Smooth muscle cell (in vitro differentiated cells): ENCODE data around the gene ADD3. TPM values are rescaled to one million over a fixed set of nuclear protein-coding genes. Genes with fewer than 3 reads are reported as not detected.
A peak's percentile ranks its signal among the peaks of the same experiment; 100 is the strongest.

Experiments
- DNase-seq: peaks from one replicate; lab custom pipeline; 2025; ENCODE audit not compliant: unreplicated experiment; lab: John Stamatoyannopoulos, UW
- H2AFZ ChIP-seq: fragments of 200-600 bp; sonication (generic); 2 replicates; pipeline ENCODE4 v1.6.0; 2016; ENCODE audit warnings: antibody characterized with exemption, low read depth, mild to moderate bottlenecking
- H3F3A ChIP-seq: fragments of 200-600 bp; sonication (generic); 2 replicates; pipeline ENCODE4 v1.6.0; 2017; ENCODE audit warnings: antibody characterized with exemption, low read depth
- H3K27ac ChIP-seq: fragments of 200-600 bp; sonication (generic); 2 replicates; pipeline ENCODE4 v1.5.1; 2016; ENCODE audit warnings: low read depth, mild to moderate bottlenecking
- H3K27me3 ChIP-seq: fragments of 200-600 bp; sonication (generic); 2 replicates; pipeline ENCODE4 v1.6.1; 2016; ENCODE audit warnings: low read depth, mild to moderate bottlenecking
- H3K36me3 ChIP-seq: fragments of 200-600 bp; sonication (generic); 2 replicates; pipeline ENCODE4 v1.5.1; 2016; ENCODE audit warnings: low read depth
- H3K4me1 ChIP-seq: fragments of 200-600 bp; sonication (generic); 2 replicates; pipeline ENCODE4 v1.5.1; 2016; ENCODE audit warnings: low read depth
- H3K4me2 ChIP-seq: fragments of 200-600 bp; sonication (generic); 2 replicates; pipeline ENCODE4 v1.6.0; 2016; ENCODE audit warnings: mild to moderate bottlenecking
- H3K4me3 ChIP-seq: fragments of 200-600 bp; sonication (generic); 2 replicates; pipeline ENCODE4 v1.5.1; 2016; ENCODE audit warnings: mild to moderate bottlenecking
- H3K79me2 ChIP-seq: fragments of 200-600 bp; sonication (generic); 2 replicates; pipeline ENCODE4 v1.6.0; 2016; ENCODE audit warnings: low read depth, mild to moderate bottlenecking
- H3K9ac ChIP-seq: fragments of 200-600 bp; sonication (generic); 2 replicates; pipeline ENCODE4 v1.6.0; 2016; ENCODE audit warnings: low read depth
- H3K9me3 ChIP-seq: fragments of 200-600 bp; sonication (generic); replicated peaks from 2 replicates; pipeline ENCODE4 v1.5.1; 2016; ENCODE audit warnings: low read depth
- H4K20me1 ChIP-seq: fragments of 200-600 bp; sonication (generic); 2 replicates; pipeline ENCODE4 v1.6.0; 2016; ENCODE audit warnings: low read depth
- WGBS: methylation state at CpG from one replicate; pipeline ENCODE4 v1.1.7; 2016; ENCODE audit warnings: low lambda C conversion rate; 5-methylcytosine and 5-hydroxymethylcytosine counted together
- polyA plus RNA-seq: library from polyadenylated mRNA; unstranded; fragments of >200 nt; fragmentation: Nextera tagmentation; extraction: Ambion mirVana; gene quantifications from 2 replicates; pipeline ENCODE4 v1.2.1, GENCODE V29; 2016
- total RNA-seq: library from RNA; depleted of rRNA; stranded (reverse); fragments of >200 nt; gene quantifications from 2 replicates; pipeline ENCODE4 v1.2.3, GENCODE V29; 2014
- TF ChIP-seq, protein P1 (sequence below): fragments of 200-600 bp; sonication (generic); IDR thresholded peaks from 2 replicates; pipeline ENCODE4 v1.5.1; 2017; ENCODE audit warnings: borderline replicate concordance, mild to moderate bottlenecking, antibody characterized with exemption; ENCODE audit not compliant: insufficient read depth, poor library complexity, severe bottlenecking

ADD3 gene
- total and polyA plus RNA-seq, 2 experiments from 2014 or later, result 75.0 to 155 TPM

DNA sequence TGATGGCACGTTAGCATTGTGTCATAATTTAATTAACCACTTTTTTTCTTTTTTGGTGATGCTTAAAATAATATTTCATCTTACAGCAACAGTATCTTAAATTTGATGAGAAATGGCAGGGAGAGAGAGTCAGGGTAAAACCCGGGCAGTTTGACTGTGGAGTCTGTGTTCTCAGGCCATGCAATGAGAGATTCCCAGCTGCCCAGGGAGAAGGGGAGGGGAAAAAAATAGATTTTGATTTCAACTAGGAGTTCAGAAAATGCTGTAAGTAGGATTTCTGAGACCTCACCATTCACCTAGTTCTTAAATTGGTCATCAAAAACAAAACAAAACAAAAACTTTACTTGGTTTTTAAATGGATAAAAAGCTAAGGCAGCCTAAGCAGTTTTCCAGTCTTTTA lies 47.1 kb upstream of the ADD3 start:
- Histone ChIP-seq H3F3A (no peaks in the 10 kb centered on the region), H3K27ac (peak overlapping the region; percentile 70), H3K4me3 (no peak overlapping the region), H3K4me2 (no peak overlapping the region), H3K79me2 (no peaks in the 10 kb centered on the region), H3K36me3 (no peaks in the 10 kb centered on the region), H4K20me1 (no peaks in the 10 kb centered on the region), H3K4me1 (peaks cover 22% of the 10 kb centered on the region), H3K9ac (peak overlapping the region; percentile 39), H3K9me3 (no peaks in the 10 kb centered on the region), H3K27me3 (no peaks in the 10 kb centered on the region), H2AFZ (peak overlapping the region; percentile 17)
- DNase-seq, result no peak
- 79% methylated on average over 2 of the region's 2 CpGs for WGBS
- TF ChIP-seq, protein P1, sequence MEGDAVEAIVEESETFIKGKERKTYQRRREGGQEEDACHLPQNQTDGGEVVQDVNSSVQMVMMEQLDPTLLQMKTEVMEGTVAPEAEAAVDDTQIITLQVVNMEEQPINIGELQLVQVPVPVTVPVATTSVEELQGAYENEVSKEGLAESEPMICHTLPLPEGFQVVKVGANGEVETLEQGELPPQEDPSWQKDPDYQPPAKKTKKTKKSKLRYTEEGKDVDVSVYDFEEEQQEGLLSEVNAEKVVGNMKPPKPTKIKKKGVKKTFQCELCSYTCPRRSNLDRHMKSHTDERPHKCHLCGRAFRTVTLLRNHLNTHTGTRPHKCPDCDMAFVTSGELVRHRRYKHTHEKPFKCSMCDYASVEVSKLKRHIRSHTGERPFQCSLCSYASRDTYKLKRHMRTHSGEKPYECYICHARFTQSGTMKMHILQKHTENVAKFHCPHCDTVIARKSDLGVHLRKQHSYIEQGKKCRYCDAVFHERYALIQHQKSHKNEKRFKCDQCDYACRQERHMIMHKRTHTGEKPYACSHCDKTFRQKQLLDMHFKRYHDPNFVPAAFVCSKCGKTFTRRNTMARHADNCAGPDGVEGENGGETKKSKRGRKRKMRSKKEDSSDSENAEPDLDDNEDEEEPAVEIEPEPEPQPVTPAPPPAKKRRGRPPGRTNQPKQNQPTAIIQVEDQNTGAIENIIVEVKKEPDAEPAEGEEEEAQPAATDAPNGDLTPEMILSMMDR, result no peak

DNA sequence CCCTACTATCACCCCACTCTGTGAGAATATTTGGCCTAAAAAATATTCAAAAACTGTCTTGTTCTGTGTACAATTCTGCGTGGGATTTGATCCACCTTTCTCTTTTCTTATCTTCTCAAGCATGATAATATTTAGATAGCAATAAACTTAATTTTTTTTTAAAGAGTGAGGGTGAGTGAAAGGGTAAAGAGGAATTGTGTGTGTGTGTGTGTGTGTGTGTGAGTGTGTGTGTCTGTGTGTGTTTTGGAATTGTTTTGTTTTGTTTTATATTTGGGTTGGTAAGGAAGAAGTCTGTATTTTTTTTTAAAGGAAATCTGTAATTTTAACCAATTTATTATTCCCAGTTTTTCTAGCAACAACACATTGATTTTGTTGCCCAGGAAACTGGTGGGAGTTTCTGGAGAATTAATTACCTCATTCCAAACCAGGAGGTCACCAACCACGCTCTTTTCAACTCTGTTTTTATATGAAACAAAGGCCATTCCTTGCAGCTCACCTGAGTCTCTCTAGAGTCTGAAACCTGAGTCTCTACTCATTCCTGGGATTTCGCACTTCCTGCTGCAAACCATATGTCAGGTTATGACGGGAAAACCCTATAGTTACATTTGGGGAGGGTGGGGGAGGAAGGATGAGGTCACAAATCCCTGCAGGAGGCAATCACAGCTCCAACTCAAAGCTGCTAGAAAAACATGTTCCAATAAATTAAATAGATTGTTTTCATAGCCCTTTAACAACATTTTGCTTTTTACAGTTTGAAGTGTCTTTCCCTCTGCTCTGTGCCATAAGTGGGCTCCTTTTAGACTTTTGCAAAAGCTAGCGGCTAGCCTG lies 46.4 kb upstream of the ADD3 start:
- no peaks in the 10 kb centered on the region for H4K20me1 ChIP-seq
- H3K9ac ChIP-seq, result peak overlapping the region; percentile 39
- H3K79me2 ChIP-seq, result no peaks in the 10 kb centered on the region
- no peaks in the 10 kb centered on the region for H3K27me3 ChIP-seq
- peak overlapping the region; percentile 60 for H3K4me2 ChIP-seq
- peak overlapping the region; percentile 70 for H3K27ac ChIP-seq
- WGBS, result 55% methylated on average over 5 of the region's 5 CpGs
- H2AFZ ChIP-seq, result peak overlapping the region; percentile 17
- peaks cover 26% of the 10 kb centered on the region for H3K4me1 ChIP-seq
- H3K36me3 ChIP-seq, result no peaks in the 10 kb centered on the region
- TF ChIP-seq, protein P1, result no peak
- H3K4me3 ChIP-seq, result no peak overlapping the region
- H3F3A ChIP-seq, result peaks cover 5% of the 10 kb centered on the region
- no peaks in the 10 kb centered on the region for H3K9me3 ChIP-seq
- DNase-seq, result no peak

DNA sequence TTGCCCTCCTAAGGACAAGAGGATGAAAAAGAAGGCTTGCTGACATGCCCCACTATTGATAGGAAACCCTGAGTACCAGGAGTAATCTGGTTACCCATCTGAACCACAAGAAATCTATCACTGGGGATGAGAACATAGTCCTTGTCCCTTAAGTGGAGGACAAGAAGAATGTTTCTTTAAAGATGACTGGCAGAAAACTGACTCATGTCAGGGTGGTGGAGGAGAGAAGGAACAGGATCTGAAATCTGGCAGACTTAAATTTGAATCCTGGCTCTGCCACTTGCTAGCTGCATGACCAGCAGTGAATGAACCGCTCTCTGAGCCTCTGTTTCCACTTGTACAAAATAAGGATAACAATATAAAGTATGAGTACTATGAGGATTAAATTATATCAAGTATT lies 45.5 kb upstream of the ADD3 start:
- peak overlapping the region; percentile 60 for H3K4me2 ChIP-seq
- H3K4me1 ChIP-seq, result peaks cover 32% of the 10 kb centered on the region

More for the DNA sequence above, 45.5 kb upstream of the ADD3 start:
- Histone ChIP-seq H3K27ac (peak overlapping the region; percentile 70), H3K79me2 (no peaks in the 10 kb centered on the region), H3F3A (peaks cover 11% of the 10 kb centered on the region), H4K20me1 (no peaks in the 10 kb centered on the region), H3K36me3 (no peaks in the 10 kb centered on the region), H3K27me3 (no peaks in the 10 kb centered on the region), H2AFZ (no peak overlapping the region), H3K9ac (peak overlapping the region; percentile 27), H3K9me3 (no peaks in the 10 kb centered on the region), H3K4me3 (no peak overlapping the region)
- WGBS, result 71% methylated on average over 1 of the region's 1 CpG
- DNase-seq, result no peak
- TF ChIP-seq, protein P1, result no peak
